NT2/D1 (cell line): Measurements from ENCODE around the gene HTT.

Experiments
- DNase-seq: peaks from one replicate; pipeline ENCODE4 v3.0.0-alpha.2; 2011; ENCODE audit warnings: low read depth, low spot score
- H3K27me3 ChIP-seq: 2 replicates; pipeline ENCODE4 v1.6.0; 2011; ENCODE audit warnings: mild to moderate bottlenecking; ENCODE audit not compliant: insufficient read length, insufficient read depth
- H3K36me3 ChIP-seq: 2 replicates; pipeline ENCODE4 v1.6.1; 2011; ENCODE audit warnings: mild to moderate bottlenecking, low read length, mixed read lengths; ENCODE audit not compliant: insufficient read depth, insufficient read length
- H3K4me1 ChIP-seq: 2 replicates; pipeline ENCODE4 v1.5.1; 2011; ENCODE audit not compliant: insufficient read depth, insufficient read length
- H3K4me3 ChIP-seq: 2 replicates; pipeline ENCODE4 v1.5.1; 2011; ENCODE audit warnings: low read depth; ENCODE audit not compliant: insufficient read length
- H3K9ac ChIP-seq: 2 replicates; pipeline ENCODE4 v1.6.0; 2011; ENCODE audit warnings: low read depth; ENCODE audit not compliant: insufficient read length
- H3K9me3 ChIP-seq: 2 replicates; pipeline ENCODE4 v1.5.1; 2011; ENCODE audit warnings: mild to moderate bottlenecking, low read length; ENCODE audit not compliant: insufficient read depth
- SUZ12 ChIP-seq: IDR thresholded peaks from 2 replicates; pipeline ENCODE4 v1.6.1; 2011; ENCODE audit not compliant: insufficient read length, insufficient read depth; ENCODE audit errors: extremely low read depth
- YY1 ChIP-seq: IDR thresholded peaks from 2 replicates; pipeline ENCODE4 v1.6.1; 2011; ENCODE audit not compliant: insufficient read length, insufficient read depth
- ZNF274 ChIP-seq: IDR thresholded peaks from 2 replicates; pipeline ENCODE4 v1.6.1; 2011; ENCODE audit warnings: mild to moderate bottlenecking, low read depth, low read length

Gene HTT

GRCh38 chr4:3250438-3250955 lies 176.0 kb downstream of the HTT start:
- TF ChIP-seq YY1 (no peak), SUZ12 (no peak), ZNF274 (no peak)
- peaks cover 6% of the 10 kb centered on the region for H3K36me3 ChIP-seq
- no peaks in the 10 kb centered on the region for H3K27me3 ChIP-seq
- no peak overlapping the region for H3K4me3 ChIP-seq
- H3K4me1 ChIP-seq, result peaks cover 33% of the 10 kb centered on the region
- H3K9me3 ChIP-seq, result no peaks in the 10 kb centered on the region
- DNase-seq, result no peak
- H3K9ac ChIP-seq, result no peak overlapping the region

- no peak for TF ChIP-seq SUZ12
- TF ChIP-seq YY1, result no peak
- H3K9ac ChIP-seq, result no peak overlapping the region
- H3K27me3 ChIP-seq, result no peaks in the 10 kb centered on the region
- H3K4me3 ChIP-seq, result no peak overlapping the region
- H3K9me3 ChIP-seq, result no peaks in the 10 kb centered on the region
- peaks cover 6% of the 10 kb centered on the region for H3K36me3 ChIP-seq
- peaks cover 32% of the 10 kb centered on the region for H3K4me1 ChIP-seq
- DNase-seq, result no peak
These were observed 176.6 kb downstream of the HTT start for GRCh38 chr4:3250956-3251690.

DNA sequence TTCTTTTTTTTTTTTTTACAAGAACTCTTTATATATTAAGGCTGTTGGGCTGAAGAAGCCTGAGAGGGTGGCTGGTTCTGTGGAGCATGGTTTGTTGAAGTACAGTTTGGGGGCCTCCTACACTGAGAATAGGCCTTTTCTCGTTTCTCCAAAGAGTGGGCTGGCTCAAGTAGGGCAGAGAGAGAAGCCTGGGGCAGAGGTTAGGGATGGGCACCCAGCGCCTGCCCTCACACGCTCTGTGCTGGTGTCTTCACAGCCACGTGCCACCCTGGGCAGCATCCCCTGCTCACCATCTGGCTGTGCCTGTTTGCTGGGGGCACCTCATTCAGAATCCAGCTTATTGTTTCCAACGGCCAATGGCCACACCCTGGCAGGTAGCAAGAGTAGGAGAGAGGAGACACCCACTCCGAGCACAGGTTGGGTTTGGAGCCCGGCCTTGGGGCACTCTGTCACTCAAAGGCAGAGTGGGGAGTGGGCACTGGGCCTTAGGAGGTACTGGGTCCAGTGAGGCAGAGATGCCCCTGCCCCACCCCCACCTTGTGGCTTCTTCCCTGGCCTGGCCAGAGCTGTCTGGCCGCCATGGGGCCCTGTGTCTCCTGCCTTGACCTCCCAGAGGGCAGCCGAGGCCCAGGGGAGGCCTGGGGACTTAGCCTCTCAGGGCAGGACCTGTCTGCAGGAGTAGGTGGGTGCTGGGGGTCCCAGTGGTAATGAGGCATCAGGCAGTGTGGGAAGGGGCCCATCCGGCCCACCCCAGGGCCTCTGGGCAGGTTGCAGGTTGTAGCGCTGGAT lies 177.4 kb downstream of the HTT start:
- Histone ChIP-seq H3K9ac (no peak overlapping the region), H3K9me3 (no peaks in the 10 kb centered on the region), H3K4me1 (peaks cover 27% of the 10 kb centered on the region), H3K4me3 (no peak overlapping the region), H3K36me3 (peaks cover 6% of the 10 kb centered on the region), H3K27me3 (no peaks in the 10 kb centered on the region)
- DNase-seq, result no peak
- no peak for TF ChIP-seq YY1
- TF ChIP-seq ZNF274, result no peak
- TF ChIP-seq SUZ12, result no peak

DNA sequence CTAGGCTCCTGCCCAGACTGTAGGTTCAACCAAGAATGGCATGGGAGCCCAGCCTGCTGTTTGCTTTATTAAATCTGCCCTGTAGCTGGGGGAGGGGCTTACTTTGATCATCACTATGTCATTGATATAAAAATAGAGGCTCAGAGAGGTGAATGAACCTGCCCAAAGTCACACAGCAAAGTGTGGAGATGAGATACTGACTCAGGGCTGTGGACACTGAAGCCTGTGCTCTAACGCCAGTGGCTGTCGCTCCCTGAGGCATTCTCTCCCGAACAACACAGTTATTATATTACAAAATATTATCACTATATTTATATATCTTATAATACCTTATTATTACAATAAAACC lies 178.0 kb downstream of the HTT start:
- no peaks in the 10 kb centered on the region for H3K27me3 ChIP-seq
- no peak for DNase-seq
- no peaks in the 10 kb centered on the region for H3K9me3 ChIP-seq
- peaks cover 6% of the 10 kb centered on the region for H3K36me3 ChIP-seq
- H3K4me1 ChIP-seq, result peaks cover 27% of the 10 kb centered on the region
- H3K4me3 ChIP-seq, result no peak overlapping the region
- TF ChIP-seq SUZ12 (no peak), ZNF274 (no peak), YY1 (no peak)
- H3K9ac ChIP-seq, result no peak overlapping the region

DNA sequence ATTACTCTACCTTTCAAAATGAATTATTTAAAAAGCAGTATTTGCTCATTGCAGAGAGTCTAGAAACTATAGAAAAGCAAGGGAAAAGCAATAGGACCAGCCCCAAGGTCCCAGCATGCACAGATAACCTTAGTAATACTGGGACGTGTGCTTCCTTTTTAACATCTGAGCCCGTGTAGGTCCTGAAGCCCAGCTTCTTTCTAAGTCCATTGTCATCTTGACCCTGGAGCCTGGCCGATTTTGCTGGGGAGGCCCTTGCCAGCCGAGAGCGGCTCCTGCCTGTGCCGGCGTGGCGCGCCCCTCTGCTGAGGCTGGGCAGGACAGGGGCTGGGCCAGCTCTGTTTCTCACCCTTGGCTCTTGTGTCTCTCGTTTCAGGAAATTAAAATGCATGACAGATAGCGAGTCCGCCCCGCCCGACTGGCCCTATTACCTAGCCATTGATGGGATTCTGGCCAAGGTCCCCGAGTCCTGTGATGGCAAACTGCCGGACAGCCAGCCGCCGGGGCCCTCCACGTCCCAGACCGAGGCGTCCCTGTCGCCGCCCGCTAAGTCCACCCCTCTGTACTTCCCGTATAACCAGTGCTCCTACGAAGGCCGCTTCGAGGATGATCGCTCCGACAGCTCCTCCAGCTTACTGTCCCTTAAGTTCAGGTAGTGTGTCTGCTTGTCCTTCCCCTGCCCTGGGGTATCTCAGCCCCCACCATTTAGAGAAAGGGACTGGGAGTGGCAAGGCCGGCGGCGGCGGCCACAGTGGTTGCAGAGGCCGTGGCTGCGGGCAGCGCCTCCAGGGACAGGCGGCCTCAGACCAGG lies 178.6 kb downstream of the HTT start:
- no peaks in the 10 kb centered on the region for H3K27me3 ChIP-seq
- no peak overlapping the region for H3K9ac ChIP-seq
- no peak for DNase-seq
- no peaks in the 10 kb centered on the region for H3K9me3 ChIP-seq
- H3K4me3 ChIP-seq, result no peak overlapping the region
- H3K4me1 ChIP-seq, result peaks cover 27% of the 10 kb centered on the region
- TF ChIP-seq SUZ12 (no peak), ZNF274 (no peak), YY1 (no peak)
- peaks cover 6% of the 10 kb centered on the region for H3K36me3 ChIP-seq

- H3K27me3 ChIP-seq, result no peaks in the 10 kb centered on the region
- no peaks in the 10 kb centered on the region for H3K9me3 ChIP-seq
These were observed 179.3 kb downstream of the HTT start for GRCh38 chr4:3253808-3254207.

More at GRCh38 chr4:3253808-3254207, 179.3 kb downstream of the HTT start:
- no peak overlapping the region for H3K4me3 ChIP-seq
- no peak overlapping the region for H3K9ac ChIP-seq
- peaks cover 6% of the 10 kb centered on the region for H3K36me3 ChIP-seq
- TF ChIP-seq YY1 (no peak), SUZ12 (no peak)
- H3K4me1 ChIP-seq, result peaks cover 27% of the 10 kb centered on the region
- DNase-seq, result no peak
